Stimulated activated CD8-positive, alpha-beta memory T cell treated with anti-CD3 and anti-CD28 coated beads, Interleukin-2, amount 100 ng/mL, for 48 hours (primary cell): Measurements from ENCODE around the gene NOC4L.
"Not testable (repeated sequence)": the region's sequence is repeated elsewhere in the genome, so short reads cannot be mapped to it uniquely, and the experiment has no call there.

Experiments
- DNase-seq, 2 donors: peaks; one replicate each; pipeline ENCODE4 v3.0.0-alpha.2; 2020; ENCODE audit warnings: low read depth in 2 of 2

The NOC4L gene

GRCh38 chr12:132182206-132182710 is 38.0 kb downstream of the NOC4L start:
- DNase-seq, result no peak

GRCh38 chr12:132182711-132183365 is 38.6 kb downstream of the NOC4L start:
- no peak for DNase-seq

- no peak for DNase-seq
Measured at GRCh38 chr12:132185705-132186104, 41.4 kb downstream of the NOC4L start.

- DNase-seq, result no peak
Measured at GRCh38 chr12:132186208-132186856, 42.1 kb downstream of the NOC4L start.

- no peak for DNase-seq
Measured at GRCh38 chr12:132186857-132187620, 42.8 kb downstream of the NOC4L start.

- no peak for DNase-seq
Measured at GRCh38 chr12:132187646-132188450, 43.6 kb downstream of the NOC4L start.

- no peak for DNase-seq
Measured at GRCh38 chr12:132188451-132188901, 44.2 kb downstream of the NOC4L start.

- DNase-seq, result no peak
Measured at GRCh38 chr12:132188916-132189325, 44.7 kb downstream of the NOC4L start.

GRCh38 chr12:132189378-132190011 is 45.2 kb downstream of the NOC4L start:
- DNase-seq, result peak; percentile 87 to 91

GRCh38 chr12:132190012-132190755 is 45.9 kb downstream of the NOC4L start:
- DNase-seq, result no peak

GRCh38 chr12:132190834-132191500 is 46.7 kb downstream of the NOC4L start:
- DNase-seq, result no peak

GRCh38 chr12:132191715-132192553 is 47.7 kb downstream of the NOC4L start:
- no peak for DNase-seq

GRCh38 chr12:132194056-132194455 is 49.8 kb downstream of the NOC4L start:
- DNase-seq, result no peak

GRCh38 chr12:132194556-132194955 is 50.3 kb downstream of the NOC4L start:
- DNase-seq, result no peak

GRCh38 chr12:132195242-132195641 is 51.0 kb downstream of the NOC4L start:
- DNase-seq, result not testable (repeated sequence)

GRCh38 chr12:132196038-132196872 is 52.0 kb downstream of the NOC4L start:
- no peak for DNase-seq

- DNase-seq, result no peak
Measured at GRCh38 chr12:132196873-132197390, 52.7 kb downstream of the NOC4L start.
